RWPE2 (cell line): ENCODE results near the gene WBP2.

Experiments
- ATAC-seq: fragments of 200-7000 bp; cut with Tn5 transposase; 3 replicates; pipeline ENCODE4 v1.9.1; 2021; ENCODE audit warnings: low read depth
- DNase-seq: peaks from one replicate; pipeline ENCODE4 v3.0.0-alpha.2; 2020; ENCODE audit warnings: low spot score
- H3K27ac ChIP-seq: fragments of 450-650 bp; 2 replicates; pipeline ENCODE4 v1.5.1; 2017; ENCODE audit warnings: mild to moderate bottlenecking; ENCODE audit not compliant: poor library complexity, severe bottlenecking
- H3K27me3 ChIP-seq: fragments of 250-450 bp; sonication (Bioruptor Pico); 2 replicates; pipeline ENCODE4 v1.5.1; 2021; ENCODE audit warnings: mild to moderate bottlenecking, moderate library complexity; ENCODE audit not compliant: insufficient read depth, poor library complexity, severe bottlenecking
- H3K36me3 ChIP-seq: fragments of 250-450 bp; sonication (Bioruptor Pico); 2 replicates; pipeline ENCODE4 v1.5.1; 2020; ENCODE audit warnings: low read depth, mild to moderate bottlenecking, moderate library complexity
- H3K4me1 ChIP-seq: fragments of 250-450 bp; sonication (Bioruptor Pico); 2 replicates; pipeline ENCODE4 v1.5.1; 2021; ENCODE audit warnings: mild to moderate bottlenecking, moderate library complexity; ENCODE audit not compliant: insufficient read depth, poor library complexity, severe bottlenecking
- H3K4me3 ChIP-seq: fragments of 250-450 bp; sonication (Bioruptor Pico); 2 replicates; pipeline ENCODE4 v1.5.1; 2021; ENCODE audit warnings: mild to moderate bottlenecking, moderate library complexity; ENCODE audit not compliant: severe bottlenecking
- H3K9me3 ChIP-seq: fragments of 250-450 bp; sonication (Bioruptor Pico); 2 replicates; pipeline ENCODE4 v1.5.1; 2021; ENCODE audit warnings: mild to moderate bottlenecking, moderate library complexity; ENCODE audit not compliant: severe bottlenecking
- CTCF ChIP-seq: fragments of 450-650 bp; IDR thresholded peaks from one replicate; pipeline ENCODE4 v1.5.1; 2017; ENCODE audit warnings: mild to moderate bottlenecking, moderate library complexity; ENCODE audit not compliant: poor library complexity, severe bottlenecking

Gene WBP2

GRCh38 chr17:75799402-75799801, 55.7 kb downstream of the WBP2 start:
- TF ChIP-seq CTCF = no peak
- ATAC-seq (no peak), DNase-seq (peak; percentile 22)
- H3K4me3 ChIP-seq = no peak overlapping the region
- H3K36me3 ChIP-seq = peaks cover 39% of the 10 kb centered on the region
- no peaks in the 10 kb centered on the region for H3K27me3 ChIP-seq
- H3K4me1 ChIP-seq = no peaks in the 10 kb centered on the region
- H3K27ac ChIP-seq = no peak overlapping the region
- H3K9me3 ChIP-seq = no peaks in the 10 kb centered on the region

DNA sequence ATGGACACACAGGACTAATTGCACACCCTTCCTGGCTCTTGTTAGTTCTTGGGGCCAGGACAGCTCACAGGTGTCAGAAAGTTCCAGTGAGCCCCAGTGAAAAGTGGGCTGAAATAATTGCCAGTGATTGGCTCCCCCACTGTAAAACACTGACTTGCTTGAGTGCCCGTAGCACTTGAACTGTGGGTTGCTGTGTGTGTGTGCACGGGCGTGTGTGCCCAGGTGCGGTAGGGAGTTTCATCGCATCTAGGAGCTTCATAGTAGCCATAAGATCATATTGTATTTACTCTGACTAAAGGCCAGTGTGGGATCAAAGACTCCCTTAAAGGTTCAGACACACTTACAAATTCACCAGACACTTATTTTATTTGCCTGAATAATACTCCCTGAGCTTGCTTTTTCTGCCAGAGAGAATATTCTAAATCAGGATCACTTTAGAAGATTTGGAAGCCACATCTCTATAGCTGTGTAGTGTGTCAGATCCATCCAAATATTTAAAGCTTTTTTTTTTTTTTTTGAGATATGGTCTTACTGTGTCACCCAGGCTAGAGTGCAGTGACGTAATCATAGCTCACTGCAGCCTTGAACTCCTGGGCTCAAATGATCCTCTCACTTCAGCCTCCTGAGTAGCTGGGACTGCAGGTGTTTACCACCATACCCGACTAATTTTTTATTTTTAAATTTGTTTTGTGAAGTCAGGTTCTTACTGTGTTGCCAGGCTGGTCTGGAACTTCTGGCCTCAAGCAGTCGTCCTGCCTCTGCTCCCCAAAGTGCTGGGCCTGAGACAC, 59.1 kb downstream of the WBP2 start:
- no peak overlapping the region for H3K27ac ChIP-seq
- ATAC-seq = no peak

More for the DNA sequence above, 59.1 kb downstream of the WBP2 start:
- DNase-seq = peak; percentile 6
- peaks cover 56% of the 10 kb centered on the region for H3K36me3 ChIP-seq
- no peak overlapping the region for H3K4me3 ChIP-seq
- H3K27me3 ChIP-seq = no peaks in the 10 kb centered on the region
- no peaks in the 10 kb centered on the region for H3K9me3 ChIP-seq
- no peak for TF ChIP-seq CTCF
- H3K4me1 ChIP-seq = peaks cover 10% of the 10 kb centered on the region
